Measurements from ENCODE around the gene DLGAP3.

GRCh38 chr1:34864759-34865158, 64.7 kb downstream of the DLGAP3 start:
- TF ChIP-seq POLR2AphosphoS5 (IDR thresholded peaks at IDR 0.05; ENCODE audit: low read depth, low read length), result no peak
- TF ChIP-seq POLR2A (IDR thresholded peaks at IDR 0.05; ENCODE audit: low read depth, low read length), result no peak
- no peak for TF ChIP-seq SPI1 (IDR thresholded peaks at IDR 0.05; ENCODE audit: low read depth, low read length)
- no peak for TF ChIP-seq TAF1 (IDR thresholded peaks at IDR 0.05; ENCODE audit: low read depth, low read length)
- TF ChIP-seq PAX5 (IDR thresholded peaks at IDR 0.05; ENCODE audit: insufficient read depth, low read length, severe bottlenecking), result no peak
- TF ChIP-seq POU2F2 (IDR thresholded peaks at IDR 0.05; ENCODE audit: low read depth, low read length), result no peak
